Measurements from ENCODE around the gene GRIK1. TPM values are rescaled to one million over a fixed set of nuclear protein-coding genes. Genes with fewer than 3 reads are reported as not detected.

GRIK1 gene
- total RNA-seq, 4 donors from 2014 or later: 1.2 to 7.4 (median 1.3) TPM; not detected in 1

GRCh38 chr21:29717659-29718058 is 222.1 kb downstream of the GRIK1 start:
- H3K4me1 ChIP-seq: no peaks in the 10 kb centered on the region
- no peak overlapping the region for H3K4me3 ChIP-seq
- DNase-seq: no peak
- H3K9me3 ChIP-seq: peaks cover 0 to 6% (median 0%) of the 10 kb centered on the region in 4 donors
- H3K27ac ChIP-seq: no peak overlapping the region
- H3K36me3 ChIP-seq: no peaks in the 10 kb centered on the region
- no peaks in the 10 kb centered on the region for H3K27me3 ChIP-seq
- no peak for TF ChIP-seq POLR2A (IDR thresholded peaks at IDR 0.05)
- TF ChIP-seq, protein P1, sequence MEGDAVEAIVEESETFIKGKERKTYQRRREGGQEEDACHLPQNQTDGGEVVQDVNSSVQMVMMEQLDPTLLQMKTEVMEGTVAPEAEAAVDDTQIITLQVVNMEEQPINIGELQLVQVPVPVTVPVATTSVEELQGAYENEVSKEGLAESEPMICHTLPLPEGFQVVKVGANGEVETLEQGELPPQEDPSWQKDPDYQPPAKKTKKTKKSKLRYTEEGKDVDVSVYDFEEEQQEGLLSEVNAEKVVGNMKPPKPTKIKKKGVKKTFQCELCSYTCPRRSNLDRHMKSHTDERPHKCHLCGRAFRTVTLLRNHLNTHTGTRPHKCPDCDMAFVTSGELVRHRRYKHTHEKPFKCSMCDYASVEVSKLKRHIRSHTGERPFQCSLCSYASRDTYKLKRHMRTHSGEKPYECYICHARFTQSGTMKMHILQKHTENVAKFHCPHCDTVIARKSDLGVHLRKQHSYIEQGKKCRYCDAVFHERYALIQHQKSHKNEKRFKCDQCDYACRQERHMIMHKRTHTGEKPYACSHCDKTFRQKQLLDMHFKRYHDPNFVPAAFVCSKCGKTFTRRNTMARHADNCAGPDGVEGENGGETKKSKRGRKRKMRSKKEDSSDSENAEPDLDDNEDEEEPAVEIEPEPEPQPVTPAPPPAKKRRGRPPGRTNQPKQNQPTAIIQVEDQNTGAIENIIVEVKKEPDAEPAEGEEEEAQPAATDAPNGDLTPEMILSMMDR (IDR thresholded peaks at IDR 0.05): no peak

DNA sequence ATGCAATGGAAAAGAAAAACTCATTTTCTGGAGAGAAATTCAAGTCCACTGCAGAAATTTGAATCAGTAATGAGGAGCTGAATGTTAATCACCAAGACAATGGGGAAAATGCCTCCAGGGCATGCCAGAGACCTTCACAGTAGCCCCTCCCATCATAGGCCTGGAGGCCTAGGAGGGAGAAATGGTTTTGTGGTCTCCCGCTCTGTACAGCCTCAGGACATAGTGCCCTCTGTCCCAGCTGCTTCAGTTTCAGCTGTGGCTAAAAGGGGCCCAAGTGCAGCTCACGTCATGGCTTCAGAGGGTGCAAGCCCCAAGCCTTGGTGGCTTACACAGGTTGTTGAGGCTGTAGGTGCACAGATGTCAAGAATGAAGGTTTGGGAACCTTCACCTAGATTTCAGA is 223.0 kb downstream of the GRIK1 start:
- Histone ChIP-seq H3K9me3 (peaks cover 0 to 6% (median 0%) of the 10 kb centered on the region in 4 donors), H3K27ac (no peak overlapping the region), H3K4me3 (no peak overlapping the region), H3K4me1 (no peaks in the 10 kb centered on the region), H3K27me3 (no peaks in the 10 kb centered on the region), H3K36me3 (no peaks in the 10 kb centered on the region)
- TF ChIP-seq POLR2A (IDR thresholded peaks at IDR 0.05): no peak
- TF ChIP-seq, protein P1 (IDR thresholded peaks at IDR 0.05): no peak
- no peak for DNase-seq

DNA sequence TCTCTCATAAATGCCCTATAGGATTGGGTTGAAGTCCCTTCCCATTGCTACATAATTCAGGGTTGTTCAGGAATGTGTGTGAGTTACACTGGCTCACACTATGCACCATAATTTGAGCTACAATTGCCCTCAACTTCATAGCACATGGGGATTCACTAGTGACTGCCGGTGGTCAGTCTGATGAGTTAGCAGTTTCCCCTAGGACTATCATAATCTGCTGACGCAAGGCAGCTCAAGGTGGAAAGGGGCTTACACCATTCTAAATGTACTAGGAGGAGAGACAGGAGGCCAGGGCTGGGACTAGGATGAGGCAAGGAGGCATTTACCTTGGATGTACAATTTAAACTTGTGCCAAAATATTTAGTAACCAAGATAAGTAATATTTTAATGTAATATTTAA is 224.7 kb downstream of the GRIK1 start:
- Histone ChIP-seq H3K27ac (no peak overlapping the region), H3K9me3 (peaks cover 0 to 6% (median 0%) of the 10 kb centered on the region in 4 donors), H3K27me3 (no peaks in the 10 kb centered on the region), H3K4me3 (no peak overlapping the region), H3K4me1 (no peaks in the 10 kb centered on the region), H3K36me3 (no peaks in the 10 kb centered on the region)
- DNase-seq: no peak
- TF ChIP-seq, protein P1 (IDR thresholded peaks at IDR 0.05): no peak
- no peak for TF ChIP-seq POLR2A (IDR thresholded peaks at IDR 0.05)

GRCh38 chr21:29712818-29713217 is 227.0 kb downstream of the GRIK1 start:
- peaks cover 0 to 6% (median 0%) of the 10 kb centered on the region in 4 donors for H3K9me3 ChIP-seq
- no peaks in the 10 kb centered on the region for H3K4me1 ChIP-seq
- no peaks in the 10 kb centered on the region for H3K27me3 ChIP-seq
- no peak for DNase-seq
- H3K4me3 ChIP-seq: no peak overlapping the region
- TF ChIP-seq, protein P1 (IDR thresholded peaks at IDR 0.05): no peak
- TF ChIP-seq POLR2A (IDR thresholded peaks at IDR 0.05): no peak
- no peaks in the 10 kb centered on the region for H3K36me3 ChIP-seq
- no peak overlapping the region for H3K27ac ChIP-seq

- no peaks in the 10 kb centered on the region for H3K4me1 ChIP-seq
- TF ChIP-seq, protein P1 (IDR thresholded peaks at IDR 0.05): no peak
- TF ChIP-seq POLR2A (IDR thresholded peaks at IDR 0.05): no peak
- no peak for DNase-seq
- H3K27ac ChIP-seq: no peak overlapping the region
- no peaks in the 10 kb centered on the region for H3K36me3 ChIP-seq
- no peaks in the 10 kb centered on the region for H3K9me3 ChIP-seq
- H3K4me3 ChIP-seq: no peak overlapping the region
- H3K27me3 ChIP-seq: no peaks in the 10 kb centered on the region
Measured at GRCh38 chr21:29711236-29711635, 228.6 kb downstream of the GRIK1 start.

- Histone ChIP-seq H3K4me3 (no peak overlapping the region), H3K27me3 (no peaks in the 10 kb centered on the region), H3K27ac (no peak overlapping the region), H3K4me1 (no peaks in the 10 kb centered on the region), H3K9me3 (no peaks in the 10 kb centered on the region), H3K36me3 (no peaks in the 10 kb centered on the region)
- no peak for DNase-seq
- TF ChIP-seq POLR2A (IDR thresholded peaks at IDR 0.05): no peak
- TF ChIP-seq, protein P1 (IDR thresholded peaks at IDR 0.05): no peak
Measured at GRCh38 chr21:29710498-29710897, 229.3 kb downstream of the GRIK1 start.

Measured in Peyer's patch (tissue), 4 donors.